HepG2 (cell line): ENCODE measurements around the gene BPIFB6. TPM values are rescaled to one million over a fixed set of nuclear protein-coding genes. Genes with fewer than 3 reads are reported as not detected.

Experiments
- BRD4 ChIP-seq: sonication (generic); formaldehyde crosslinking; IDR thresholded peaks from 2 replicates; pipeline ENCODE4 v1.4.0; 2020; ENCODE audit warnings: missing genetic modification reagents
- CHD4 ChIP-seq: fragments of 200-600 bp; sonication (generic); IDR thresholded peaks from 2 replicates; pipeline ENCODE4 v1.7.0; 2017; ENCODE audit warnings: mild to moderate bottlenecking, low read length, borderline replicate concordance
- KLF12 ChIP-seq: sonication (generic); formaldehyde crosslinking; IDR thresholded peaks from 2 replicates; pipeline ENCODE4 v1.4.0; 2020; ENCODE audit warnings: missing genetic modification reagents, borderline replicate concordance
- MAFF ChIP-seq: IDR thresholded peaks from 2 replicates; pipeline ENCODE4 v1.6.1; 2011; ENCODE audit warnings: low read depth, low read length, improper control_type of control experiment
- NFATC3 ChIP-seq: sonication (generic); formaldehyde crosslinking; IDR thresholded peaks from 2 replicates; pipeline ENCODE4 v1.5.1; 2020; ENCODE audit warnings: mild to moderate bottlenecking, missing genetic modification reagents
- NFRKB ChIP-seq: fragments of 450-650 bp; IDR thresholded peaks from 2 replicates; pipeline ENCODE4 v1.6.1; 2017
- POLR2AphosphoS5 ChIP-seq: IDR thresholded peaks from 2 replicates; pipeline ENCODE4 v1.6.1; 2012; ENCODE audit warnings: low read depth, low read length
- PRPF4 ChIP-seq: fragments of 200-400 bp; formaldehyde crosslinking; IDR thresholded peaks from 2 replicates; pipeline ENCODE4 v1.6.1; 2016; ENCODE audit warnings: low read length, low read depth; ENCODE audit not compliant: poor library complexity, severe bottlenecking
- RELA ChIP-seq: sonication (generic); formaldehyde crosslinking; IDR thresholded peaks from 2 replicates; pipeline ENCODE4 v1.4.0; 2020; ENCODE audit warnings: missing genetic modification reagents
- SSRP1 ChIP-seq: IDR thresholded peaks from 2 replicates; pipeline ENCODE4 v1.6.1; 2016; ENCODE audit warnings: control low read depth
- TOPORS ChIP-seq: sonication (generic); formaldehyde crosslinking; IDR thresholded peaks from 2 replicates; pipeline ENCODE4 v1.8.0; 2023; ENCODE audit warnings: mild to moderate bottlenecking, missing genetic modification reagents
- ZBTB46 ChIP-seq: sonication (generic); formaldehyde crosslinking; IDR thresholded peaks from 2 replicates; pipeline ENCODE4 v1.4.0; 2020; ENCODE audit warnings: mild to moderate bottlenecking, missing genetic modification reagents, borderline replicate concordance
- ZNF207 ChIP-seq: fragments of 450-650 bp; IDR thresholded peaks from 2 replicates; pipeline ENCODE4 v1.6.1; 2016; ENCODE audit warnings: antibody characterized with exemption, borderline replicate concordance
- ZNF337 ChIP-seq: sonication (generic); formaldehyde crosslinking; IDR thresholded peaks from 2 replicates; pipeline ENCODE4 v1.5.1; 2020; ENCODE audit warnings: missing genetic modification reagents, low read depth, mild to moderate bottlenecking, borderline replicate concordance
- ZNF44 ChIP-seq: sonication (generic); formaldehyde crosslinking; IDR thresholded peaks from 2 replicates; pipeline ENCODE4 v1.5.1; 2020; ENCODE audit warnings: mild to moderate bottlenecking, missing genetic modification reagents
- ZNF510 ChIP-seq: sonication (generic); formaldehyde crosslinking; IDR thresholded peaks from 2 replicates; pipeline ENCODE4 v1.4.0; 2020; ENCODE audit warnings: low read depth, mild to moderate bottlenecking, missing genetic modification reagents
- ZNF556 ChIP-seq: sonication (generic); formaldehyde crosslinking; IDR thresholded peaks from 2 replicates; pipeline ENCODE4 v1.4.0; 2020; ENCODE audit warnings: mild to moderate bottlenecking, missing genetic modification reagents, borderline replicate concordance
- ZNF644 ChIP-seq: IDR thresholded peaks from 2 replicates; pipeline ENCODE4 v1.6.1; 2016; ENCODE audit warnings: low read depth
- ZSCAN22 ChIP-seq: sonication (generic); formaldehyde crosslinking; IDR thresholded peaks from 2 replicates; pipeline ENCODE4 v1.4.0; 2020; ENCODE audit warnings: mild to moderate bottlenecking, missing genetic modification reagents
- polyA plus RNA-seq, 8 experiments: library from polyadenylated mRNA; depleted of rRNA in 3 of 8; stranded (reverse) in 7 of 8; unstranded in 1 of 8; fragments of >200 nt; fragmentation: Illumina TruSeq in 4 of 8; extraction: Trizol in 4 of 8; gene quantifications; 2 replicates each; pipeline versions ENCODE4 v1.2.1 to v1.2.3, GENCODE V29; 2011 to 2016; ENCODE audit warnings: low read depth in 4 of 8, missing spikeins in 1 of 8, mixed read lengths in 1 of 8; ENCODE audit not compliant: insufficient read depth in 1 of 8
- total RNA-seq, 5 experiments: library from RNA; depleted of rRNA; stranded (reverse); fragments of >200 nt; fragmentation: Illumina TruSeq; extraction: Trizol; gene quantifications; 2 replicates each; pipeline ENCODE4 v1.2.3, GENCODE V29; 2016; ENCODE audit warnings: low read depth in 1 of 5
- TF ChIP-seq, protein P1 (sequence below): sonication (generic); formaldehyde crosslinking; IDR thresholded peaks from 2 replicates; pipeline ENCODE4 v1.4.0; 2020; ENCODE audit warnings: missing genetic modification reagents
- TF ChIP-seq, protein P2 (sequence below): IDR thresholded peaks from 2 replicates; pipeline ENCODE4 v1.4.0; 2020; ENCODE audit warnings: mild to moderate bottlenecking, missing genetic modification reagents
- TF ChIP-seq, protein P3 (sequence below): sonication (generic); formaldehyde crosslinking; IDR thresholded peaks from 2 replicates; pipeline ENCODE4 v1.8.0; 2022; ENCODE audit warnings: mild to moderate bottlenecking, missing genetic modification reagents

Gene BPIFB6
- total and polyA plus RNA-seq, 2 of the 13 experiments (the other 11 are each of a cell fraction or from before 2014, with no cell fraction given): 0.13 to 1.7 TPM

GRCh38 chr20:33042983-33043730, 11.7 kb downstream of the BPIFB6 start (continued):
- no peak for TF ChIP-seq TOPORS
- TF ChIP-seq PRPF4: no peak
- no peak for TF ChIP-seq ZNF510 (CRISPR knock-in tag)
- no peak for TF ChIP-seq MAFF
- TF ChIP-seq KLF12: no peak
- no peak for TF ChIP-seq POLR2AphosphoS5
- no peak for TF ChIP-seq ZNF207
- no peak for TF ChIP-seq NFRKB
- 0 out of 2 replicates have a peak, but pooled peaks have one; percentile 40 for TF ChIP-seq ZNF556 (CRISPR knock-in tag)
- TF ChIP-seq ZNF44 (CRISPR knock-in tag): 0 out of 2 replicates have a peak, but pooled peaks have one; percentile 62
- TF ChIP-seq, protein P1, sequence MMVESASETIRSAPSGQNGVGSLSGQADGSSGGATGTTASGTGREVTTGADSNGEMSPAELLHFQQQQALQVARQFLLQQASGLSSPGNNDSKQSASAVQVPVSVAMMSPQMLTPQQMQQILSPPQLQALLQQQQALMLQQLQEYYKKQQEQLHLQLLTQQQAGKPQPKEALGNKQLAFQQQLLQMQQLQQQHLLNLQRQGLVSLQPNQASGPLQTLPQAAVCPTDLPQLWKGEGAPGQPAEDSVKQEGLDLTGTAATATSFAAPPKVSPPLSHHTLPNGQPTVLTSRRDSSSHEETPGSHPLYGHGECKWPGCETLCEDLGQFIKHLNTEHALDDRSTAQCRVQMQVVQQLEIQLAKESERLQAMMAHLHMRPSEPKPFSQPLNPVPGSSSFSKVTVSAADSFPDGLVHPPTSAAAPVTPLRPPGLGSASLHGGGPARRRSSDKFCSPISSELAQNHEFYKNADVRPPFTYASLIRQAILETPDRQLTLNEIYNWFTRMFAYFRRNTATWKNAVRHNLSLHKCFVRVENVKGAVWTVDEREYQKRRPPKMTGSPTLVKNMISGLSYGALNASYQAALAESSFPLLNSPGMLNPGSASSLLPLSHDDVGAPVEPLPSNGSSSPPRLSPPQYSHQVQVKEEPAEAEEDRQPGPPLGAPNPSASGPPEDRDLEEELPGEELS (CRISPR knock-in tag): no peak
- TF ChIP-seq RELA (CRISPR knock-in tag): no peak
- TF ChIP-seq ZNF644 (CRISPR knock-in tag): no peak; the same call in 1 of the 2 replicates
- TF ChIP-seq SSRP1 (CRISPR knock-in tag): no peak
- no peak for TF ChIP-seq ZSCAN22 (CRISPR knock-in tag)
- TF ChIP-seq ZNF337 (CRISPR knock-in tag): no peak
- peak; percentile 79; the same call in 1 of the 2 replicates for TF ChIP-seq CHD4
- no peak for TF ChIP-seq ZBTB46
- no peak for TF ChIP-seq BRD4 (CRISPR knock-in tag)
- no peak for TF ChIP-seq NFATC3 (CRISPR knock-in tag)
- TF ChIP-seq, protein P2, sequence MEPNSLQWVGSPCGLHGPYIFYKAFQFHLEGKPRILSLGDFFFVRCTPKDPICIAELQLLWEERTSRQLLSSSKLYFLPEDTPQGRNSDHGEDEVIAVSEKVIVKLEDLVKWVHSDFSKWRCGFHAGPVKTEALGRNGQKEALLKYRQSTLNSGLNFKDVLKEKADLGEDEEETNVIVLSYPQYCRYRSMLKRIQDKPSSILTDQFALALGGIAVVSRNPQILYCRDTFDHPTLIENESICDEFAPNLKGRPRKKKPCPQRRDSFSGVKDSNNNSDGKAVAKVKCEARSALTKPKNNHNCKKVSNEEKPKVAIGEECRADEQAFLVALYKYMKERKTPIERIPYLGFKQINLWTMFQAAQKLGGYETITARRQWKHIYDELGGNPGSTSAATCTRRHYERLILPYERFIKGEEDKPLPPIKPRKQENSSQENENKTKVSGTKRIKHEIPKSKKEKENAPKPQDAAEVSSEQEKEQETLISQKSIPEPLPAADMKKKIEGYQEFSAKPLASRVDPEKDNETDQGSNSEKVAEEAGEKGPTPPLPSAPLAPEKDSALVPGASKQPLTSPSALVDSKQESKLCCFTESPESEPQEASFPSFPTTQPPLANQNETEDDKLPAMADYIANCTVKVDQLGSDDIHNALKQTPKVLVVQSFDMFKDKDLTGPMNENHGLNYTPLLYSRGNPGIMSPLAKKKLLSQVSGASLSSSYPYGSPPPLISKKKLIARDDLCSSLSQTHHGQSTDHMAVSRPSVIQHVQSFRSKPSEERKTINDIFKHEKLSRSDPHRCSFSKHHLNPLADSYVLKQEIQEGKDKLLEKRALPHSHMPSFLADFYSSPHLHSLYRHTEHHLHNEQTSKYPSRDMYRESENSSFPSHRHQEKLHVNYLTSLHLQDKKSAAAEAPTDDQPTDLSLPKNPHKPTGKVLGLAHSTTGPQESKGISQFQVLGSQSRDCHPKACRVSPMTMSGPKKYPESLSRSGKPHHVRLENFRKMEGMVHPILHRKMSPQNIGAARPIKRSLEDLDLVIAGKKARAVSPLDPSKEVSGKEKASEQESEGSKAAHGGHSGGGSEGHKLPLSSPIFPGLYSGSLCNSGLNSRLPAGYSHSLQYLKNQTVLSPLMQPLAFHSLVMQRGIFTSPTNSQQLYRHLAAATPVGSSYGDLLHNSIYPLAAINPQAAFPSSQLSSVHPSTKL (CRISPR knock-in tag): no peak; the same call in 1 of the 2 replicates
- TF ChIP-seq, protein P3, sequence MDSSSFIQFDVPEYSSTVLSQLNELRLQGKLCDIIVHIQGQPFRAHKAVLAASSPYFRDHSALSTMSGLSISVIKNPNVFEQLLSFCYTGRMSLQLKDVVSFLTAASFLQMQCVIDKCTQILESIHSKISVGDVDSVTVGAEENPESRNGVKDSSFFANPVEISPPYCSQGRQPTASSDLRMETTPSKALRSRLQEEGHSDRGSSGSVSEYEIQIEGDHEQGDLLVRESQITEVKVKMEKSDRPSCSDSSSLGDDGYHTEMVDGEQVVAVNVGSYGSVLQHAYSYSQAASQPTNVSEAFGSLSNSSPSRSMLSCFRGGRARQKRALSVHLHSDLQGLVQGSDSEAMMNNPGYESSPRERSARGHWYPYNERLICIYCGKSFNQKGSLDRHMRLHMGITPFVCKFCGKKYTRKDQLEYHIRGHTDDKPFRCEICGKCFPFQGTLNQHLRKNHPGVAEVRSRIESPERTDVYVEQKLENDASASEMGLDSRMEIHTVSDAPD: 0 out of 2 replicates have a peak, but pooled peaks have one; percentile 8
